Neuronal stem cell (in vitro differentiated cells): ENCODE measurements around the gene TUBGCP6.

Source experiments
- DNase-seq: peaks from one replicate; pipeline ENCODE4 v3.0.0-alpha.2; 2013; ENCODE audit warnings: low spot score
- H2AFZ ChIP-seq: one replicate; pipeline ENCODE4 v1.6.1; 2013; ENCODE audit warnings: mild to moderate bottlenecking, low read length, inconsistent platforms
- H2AK5ac ChIP-seq: 2 replicates; pipeline ENCODE4 v1.6.1; 2013; ENCODE audit warnings: low read depth, mild to moderate bottlenecking, inconsistent platforms, low read length, moderate library complexity, mixed read lengths
- H2BK120ac ChIP-seq: 2 replicates; pipeline ENCODE4 v1.6.1; 2013; ENCODE audit warnings: low read depth, mild to moderate bottlenecking, inconsistent platforms, low read length, moderate library complexity, mixed read lengths
- H2BK12ac ChIP-seq: one replicate; pipeline ENCODE4 v1.6.1; 2013; ENCODE audit warnings: low read length, inconsistent platforms
- H2BK15ac ChIP-seq: 2 replicates; pipeline ENCODE4 v1.6.1; 2013; ENCODE audit warnings: mild to moderate bottlenecking, low read length, inconsistent platforms, mixed read lengths
- H2BK5ac ChIP-seq: one replicate; pipeline ENCODE4 v1.6.1; 2013; ENCODE audit warnings: inconsistent platforms, mild to moderate bottlenecking, low read length, moderate library complexity
- H3K14ac ChIP-seq: one replicate; pipeline ENCODE4 v1.6.1; 2013; ENCODE audit warnings: low read length, inconsistent platforms
- H3K18ac ChIP-seq: 2 replicates; pipeline ENCODE4 v1.6.1; 2013; ENCODE audit warnings: low read length, inconsistent platforms
- H3K23ac ChIP-seq: 2 replicates; pipeline ENCODE4 v1.6.1; 2013; ENCODE audit warnings: low read depth, mild to moderate bottlenecking, mixed read lengths, low read length, inconsistent platforms; ENCODE audit not compliant: poor library complexity
- H3K27ac ChIP-seq: replicated peaks from 3 replicates; pipeline ENCODE4 v1.5.1; 2013; ENCODE audit warnings: low read length, inconsistent platforms
- H3K27me3 ChIP-seq, 3 experiments: 2 replicates each; pipeline ENCODE4 v1.6.1; 2013; ENCODE audit warnings: low read length in 3 of 3, mild to moderate bottlenecking in 2 of 3, inconsistent platforms in 1 of 3, low read depth in 1 of 3, mixed read lengths in 1 of 3, moderate library complexity in 1 of 3; ENCODE audit not compliant: control insufficient read depth in 3 of 3, insufficient read depth in 3 of 3
- H3K36me3 ChIP-seq, 2 donors: replicated peaks in 1 of 2; 2 replicates each; pipeline ENCODE4 v1.6.1; 2013; ENCODE audit warnings: low read length in 2 of 2; ENCODE audit not compliant: control insufficient read depth in 2 of 2, insufficient read depth in 2 of 2
- H3K4ac ChIP-seq: 2 replicates; pipeline ENCODE4 v1.6.1; 2013; ENCODE audit warnings: inconsistent platforms, mild to moderate bottlenecking, low read length, moderate library complexity
- H3K4me1 ChIP-seq, 2 donors: 1 replicate in 1 of 2; 2 replicates in 1 of 2; pipeline ENCODE4 v1.6.1; 2013; ENCODE audit warnings: low read length in 2 of 2, low read depth in 1 of 2; ENCODE audit not compliant: control insufficient read depth in 2 of 2, insufficient read depth in 1 of 2
- H3K4me2 ChIP-seq: one replicate; pipeline ENCODE4 v1.6.1; 2013; ENCODE audit warnings: mild to moderate bottlenecking, low read length, inconsistent platforms; ENCODE audit not compliant: insufficient read depth, poor library complexity, severe bottlenecking
- H3K4me3 ChIP-seq, 2 donors: 2 replicates each; pipeline ENCODE4 v1.5.1; 2013; ENCODE audit warnings: low read length in 2 of 2, mild to moderate bottlenecking in 2 of 2, inconsistent platforms in 1 of 2, moderate library complexity in 1 of 2
- H3K79me1 ChIP-seq: one replicate; pipeline ENCODE4 v1.6.1; 2013; ENCODE audit warnings: low read depth, mild to moderate bottlenecking, inconsistent platforms, low read length, moderate library complexity
- H3K9ac ChIP-seq: one replicate; pipeline ENCODE4 v1.6.1; 2013; ENCODE audit warnings: mild to moderate bottlenecking, low read depth, low read length, inconsistent platforms; ENCODE audit not compliant: poor library complexity
- H3K9me3 ChIP-seq, 2 donors: replicated peaks in 1 of 2; 2 replicates each; pipeline versions ENCODE3 to v1.6.1; 2013; ENCODE audit warnings: low read length in 2 of 2, mild to moderate bottlenecking in 2 of 2, inconsistent platforms in 1 of 2, low read depth in 1 of 2, mixed read lengths in 1 of 2, moderate library complexity in 1 of 2; ENCODE audit not compliant: control insufficient read depth in 2 of 2, insufficient read depth in 1 of 2
- H4K8ac ChIP-seq: one replicate; pipeline ENCODE4 v1.6.1; 2013; ENCODE audit warnings: low read depth, mild to moderate bottlenecking, inconsistent platforms, low read length, moderate library complexity
- H4K91ac ChIP-seq: one replicate; pipeline ENCODE4 v1.6.1; 2013; ENCODE audit warnings: low read length, low read depth, mild to moderate bottlenecking, inconsistent platforms; ENCODE audit not compliant: poor library complexity
- WGBS, 2 donors: extraction: QIAGEN DNeasy Blood & Tissue Kit; methylation state at CpG; one replicate each; pipeline ENCODE4 v1.1.7; 2013; ENCODE audit warnings: missing lambda C conversion rate in 2 of 2, mixed read lengths in 1 of 2; ENCODE audit not compliant: insufficient read length in 2 of 2, insufficient replicate concordance in 1 of 2; ENCODE audit errors: extremely low coverage in 2 of 2; 5-methylcytosine and 5-hydroxymethylcytosine counted together

The TUBGCP6 gene

DNA sequence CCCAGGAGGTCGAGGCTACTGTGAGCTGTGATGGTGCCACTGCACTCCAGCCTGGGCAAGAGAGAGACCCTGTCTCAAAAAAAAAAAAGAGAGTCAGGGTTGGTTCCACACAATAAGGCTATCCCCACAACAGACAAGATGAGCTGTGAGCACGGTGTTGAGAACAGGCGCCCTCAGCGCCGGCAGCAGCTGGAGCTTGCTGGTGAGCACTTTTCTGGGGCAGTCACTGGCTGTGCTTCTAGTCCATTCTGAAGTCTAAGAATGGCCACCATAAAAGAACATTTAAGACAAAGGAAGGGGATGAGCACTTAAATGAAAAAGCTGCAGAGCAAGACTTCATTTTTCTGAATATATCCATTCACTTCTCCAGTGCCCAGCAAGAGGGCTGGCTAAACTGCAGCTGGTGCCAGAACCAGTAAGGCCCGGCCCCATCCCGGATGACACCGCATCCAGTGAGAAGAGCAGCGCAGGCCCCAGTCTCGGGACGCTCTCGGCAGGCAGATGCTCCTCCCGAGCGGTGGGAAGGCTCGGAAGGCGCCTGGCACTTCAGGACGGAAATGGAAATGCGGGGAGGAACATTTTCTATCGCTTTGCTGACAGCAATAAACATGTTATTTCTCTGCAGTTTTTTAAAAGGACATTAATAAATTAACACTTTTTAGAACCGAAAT lies 12.2 kb downstream of the TUBGCP6 start:
- Histone ChIP-seq H3K79me1 (peaks cover 33% of the 10 kb centered on the region), H3K27me3 (peaks cover 0 to 3% (median 0%) of the 10 kb centered on the region in 3 experiments), H3K9me3 (peaks cover 0 to 5% of the 10 kb centered on the region in 2 donors), H3K36me3 (peaks cover 12 to 26% of the 10 kb centered on the region in 2 donors), H3K4me2 (no peak overlapping the region), H3K18ac (no peak overlapping the region), H2AK5ac (no peak overlapping the region), H4K91ac (no peak overlapping the region), H3K27ac (no peak overlapping the region), H2BK12ac (no peak overlapping the region), H2AFZ (no peak overlapping the region), H3K23ac (no peak overlapping the region), H4K8ac (no peak overlapping the region), H3K4me1 (peaks cover 0 to 2% of the 10 kb centered on the region in 2 donors), H3K4ac (no peak overlapping the region), H2BK5ac (no peak overlapping the region), H3K14ac (no peak overlapping the region), H2BK120ac (no peak overlapping the region), H3K9ac (no peak overlapping the region), H3K4me3 (no peak overlapping the region), H2BK15ac (no peak overlapping the region)
- no peak for DNase-seq
- no CpG with 5 or more reads among the region's 20 CpGs for WGBS, 2 donors

DNA sequence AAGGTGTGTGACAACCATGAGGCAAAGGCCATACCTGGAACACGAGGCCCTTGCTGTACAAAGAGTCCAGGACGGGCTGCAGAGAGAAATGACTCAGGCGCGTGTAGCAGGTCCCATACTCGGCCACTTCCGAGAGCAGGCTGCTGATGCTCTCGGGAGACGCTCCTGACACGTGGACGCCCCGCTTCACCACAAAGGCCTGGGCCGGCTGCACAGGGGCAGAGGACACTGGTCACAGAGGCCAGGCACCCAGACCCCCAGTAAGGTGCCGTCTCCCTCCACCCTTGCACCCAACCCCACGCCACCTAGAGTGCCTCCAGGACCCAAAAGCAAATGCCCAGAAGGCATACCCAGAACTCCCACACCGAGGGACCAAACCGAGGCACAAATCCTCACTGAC lies 15.5 kb downstream of the TUBGCP6 start:
- Histone ChIP-seq H3K4me1 (no peaks in the 10 kb centered on the region), H4K8ac (no peak overlapping the region), H2BK5ac (peak overlapping the region; percentile 53), H3K27me3 (no peaks in the 10 kb centered on the region), H3K27ac (no peak overlapping the region), H3K14ac (no peak overlapping the region), H3K36me3 (peaks cover 11 to 42% of the 10 kb centered on the region in 2 donors), H3K4me3 (no peak overlapping the region), H2BK120ac (no peak overlapping the region), H3K79me1 (peaks cover 24% of the 10 kb centered on the region), H3K23ac (no peak overlapping the region), H3K9ac (no peak overlapping the region), H3K4me2 (no peak overlapping the region), H3K18ac (no peak overlapping the region), H2AK5ac (no peak overlapping the region), H2BK12ac (no peak overlapping the region), H3K9me3 (no peaks in the 10 kb centered on the region), H2BK15ac (no peak overlapping the region), H2AFZ (no peak overlapping the region), H3K4ac (no peak overlapping the region), H4K91ac (no peak overlapping the region)
- WGBS, 2 donors = no CpG with 5 or more reads among the region's 16 CpGs
- DNase-seq = no peak

- Histone ChIP-seq H2AK5ac (no peak overlapping the region), H3K9me3 (no peaks in the 10 kb centered on the region), H3K79me1 (peaks cover 21% of the 10 kb centered on the region), H3K9ac (no peak overlapping the region), H3K4ac (no peak overlapping the region), H4K91ac (no peak overlapping the region), H3K18ac (no peak overlapping the region), H3K27me3 (no peaks in the 10 kb centered on the region), H2BK12ac (no peak overlapping the region), H3K27ac (no peak overlapping the region), H2AFZ (no peak overlapping the region), H3K4me2 (no peak overlapping the region), H2BK5ac (no peak overlapping the region), H3K14ac (peak overlapping the region; percentile 38), H3K36me3 (peaks cover 18 to 48% of the 10 kb centered on the region in 2 donors), H3K23ac (peak overlapping the region; percentile 55), H3K4me1 (no peaks in the 10 kb centered on the region), H2BK120ac (no peak overlapping the region), H2BK15ac (no peak overlapping the region), H4K8ac (no peak overlapping the region), H3K4me3 (no peak overlapping the region)
- DNase-seq = no peak
- WGBS, 2 donors = no CpG with 5 or more reads among the region's 9 CpGs
These were observed 16.5 kb downstream of the TUBGCP6 start for GRCh38 chr22:50228366-50228765.

GRCh38 chr22:50227579-50228215 lies 17.1 kb downstream of the TUBGCP6 start:
- H3K18ac ChIP-seq = no peak overlapping the region
- H3K4me1 ChIP-seq = no peaks in the 10 kb centered on the region
- WGBS, 2 donors = no CpG with 5 or more reads among the region's 25 CpGs

More at GRCh38 chr22:50227579-50228215, 17.1 kb downstream of the TUBGCP6 start:
- Histone ChIP-seq H2AK5ac (no peak overlapping the region), H3K36me3 (peaks cover 21 to 48% of the 10 kb centered on the region in 2 donors), H2AFZ (no peak overlapping the region), H2BK15ac (no peak overlapping the region), H2BK120ac (no peak overlapping the region), H3K79me1 (peaks cover 21% of the 10 kb centered on the region), H3K9ac (no peak overlapping the region), H3K4me2 (no peak overlapping the region), H3K27ac (no peak overlapping the region), H3K23ac (no peak overlapping the region), H3K14ac (no peak overlapping the region), H2BK12ac (no peak overlapping the region), H4K8ac (no peak overlapping the region), H3K9me3 (no peaks in the 10 kb centered on the region), H4K91ac (no peak overlapping the region), H3K4me3 (no peak overlapping the region), H3K4ac (no peak overlapping the region), H2BK5ac (no peak overlapping the region), H3K27me3 (no peaks in the 10 kb centered on the region)
- DNase-seq = no peak
